Large intestine (tissue), 12 donors: ENCODE results near the gene SCYL3. TPM values are rescaled to one million over a fixed set of nuclear protein-coding genes. Genes with fewer than 3 reads are reported as not detected.

ENCODE experiments used
- DNase-seq, 2 donors: peaks; one replicate each; pipeline versions ENCODE4 v3.0.0 to v3.0.0-alpha.2; 2013
- H3K27ac ChIP-seq: one replicate; pipeline ENCODE4 v1.5.1; 2013; ENCODE audit warnings: low read length
- H3K27me3 ChIP-seq: 2 replicates; pipeline ENCODE4 v1.6.1; 2013; ENCODE audit warnings: low read length; ENCODE audit not compliant: control insufficient read depth, insufficient read depth
- H3K36me3 ChIP-seq: 2 replicates; pipeline ENCODE4 v1.6.1; 2013; ENCODE audit warnings: low read length; ENCODE audit not compliant: control insufficient read depth, insufficient read depth
- H3K4me1 ChIP-seq: one replicate; pipeline ENCODE4 v1.6.1; 2013; ENCODE audit warnings: low read length; ENCODE audit not compliant: control insufficient read depth, insufficient read depth
- H3K4me3 ChIP-seq: one replicate; pipeline ENCODE4 v1.5.1; 2013; ENCODE audit warnings: low read length
- H3K9me3 ChIP-seq: one replicate; pipeline ENCODE4 v1.6.1; 2013; ENCODE audit warnings: mild to moderate bottlenecking, low read depth, low read length, moderate library complexity; ENCODE audit not compliant: control insufficient read depth
- WGBS: methylation state at CpG from one replicate; pipeline ENCODE4 v1.1.5; 2013; ENCODE audit warnings: low lambda C conversion rate; ENCODE audit not compliant: insufficient coverage; 5-methylcytosine and 5-hydroxymethylcytosine counted together
- long read RNA-seq, 11 donors: transcript quantifications; one replicate each; lab custom pipeline, GENCODE V29; 2026
- polyA plus RNA-seq: library from polyadenylated mRNA; unstranded; fragments of 120-200 nt; gene quantifications from one replicate; pipeline ENCODE4 v1.2.1, GENCODE V29; 2013

Gene SCYL3
- polyA plus RNA-seq = 13.1 TPM
- long read RNA-seq, donor 1, full-length matches to known transcripts = 1 of 1 reads
- long read RNA-seq, donor 1, partial matches to known transcripts = 0 of 1 reads
- long read RNA-seq, donor 1, other reads (novel, unspliced or antisense) = 0 of 1 reads
- long read RNA-seq, donor 2, full-length matches to known transcripts = 1 of 1 reads
- long read RNA-seq, donor 2, partial matches to known transcripts = 0 of 1 reads
- long read RNA-seq, donor 2, other reads (novel, unspliced or antisense) = 0 of 1 reads
- long read RNA-seq, donor 3 = 0 reads
- long read RNA-seq, donor 4 = 0 reads
- long read RNA-seq, donor 5, full-length matches to known transcripts = 1 of 1 reads
- long read RNA-seq, donor 5, partial matches to known transcripts = 0 of 1 reads
- long read RNA-seq, donor 5, other reads (novel, unspliced or antisense) = 0 of 1 reads
- long read RNA-seq, donor 6, full-length matches to known transcripts = 1 of 9 reads
- long read RNA-seq, donor 6, partial matches to known transcripts = 8 of 9 reads
- long read RNA-seq, donor 6, other reads (novel, unspliced or antisense) = 0 of 9 reads
- long read RNA-seq, donor 7 = 0 reads
- long read RNA-seq, donor 8, full-length matches to known transcripts = 1 of 1 reads
- long read RNA-seq, donor 8, partial matches to known transcripts = 0 of 1 reads
- long read RNA-seq, donor 8, other reads (novel, unspliced or antisense) = 0 of 1 reads
- long read RNA-seq, donor 9, full-length matches to known transcripts = 1 of 1 reads
- long read RNA-seq, donor 9, partial matches to known transcripts = 0 of 1 reads
- long read RNA-seq, donor 9, other reads (novel, unspliced or antisense) = 0 of 1 reads
- long read RNA-seq, donor 10 = 0 reads
- long read RNA-seq, donor 11, full-length matches to known transcripts = 1 of 1 reads
- long read RNA-seq, donor 11, partial matches to known transcripts = 0 of 1 reads
- long read RNA-seq, donor 11, other reads (novel, unspliced or antisense) = 0 of 1 reads

GRCh38 chr1:169893645-169894423 lies at the start of gene SCYL3:
SCYL3 (minus strand) TSS chr1:169893896; CDS start chr1:169888840, 5,056 bp downstream.
- Histone ChIP-seq H3K9me3 (no peaks in the 10 kb centered on the region), H3K27ac (peak within 1 kb of the TSS; percentile 96), H3K36me3 (no peaks in the 10 kb centered on the region), H3K27me3 (no peaks in the 10 kb centered on the region), H3K4me1 (peaks cover 21% of the 10 kb centered on the region), H3K4me3 (peak within 1 kb of the TSS; percentile 85)
- no CpG with 5 or more reads among the region's 52 CpGs for WGBS
- DNase-seq = peak; percentile 97 to 100

- H3K4me3 ChIP-seq = no peak overlapping the region
- no peaks in the 10 kb centered on the region for H3K27me3 ChIP-seq
- H3K36me3 ChIP-seq = peaks cover 4% of the 10 kb centered on the region
- no peak overlapping the region for H3K27ac ChIP-seq
- H3K4me1 ChIP-seq = no peaks in the 10 kb centered on the region
- H3K9me3 ChIP-seq = no peaks in the 10 kb centered on the region
- no peak for DNase-seq
- 100% methylated on average over 1 of the region's 2 CpGs for WGBS
These were observed 48.5 kb upstream of the SCYL3 start for GRCh38 chr1:169941982-169942830.

- Histone ChIP-seq H3K27me3 (no peaks in the 10 kb centered on the region), H3K9me3 (no peaks in the 10 kb centered on the region), H3K4me3 (no peak overlapping the region), H3K27ac (no peak overlapping the region), H3K4me1 (no peaks in the 10 kb centered on the region), H3K36me3 (no peaks in the 10 kb centered on the region)
- 83% methylated on average over 1 of the region's 7 CpGs for WGBS
- no peak for DNase-seq
These were observed 40.5 kb upstream of the SCYL3 start for GRCh38 chr1:169933984-169934725.

GRCh38 chr1:169931795-169932231 lies 38.1 kb upstream of the SCYL3 start:
- Histone ChIP-seq H3K4me1 (no peaks in the 10 kb centered on the region), H3K27ac (no peak overlapping the region), H3K36me3 (no peaks in the 10 kb centered on the region), H3K9me3 (no peaks in the 10 kb centered on the region), H3K4me3 (no peak overlapping the region), H3K27me3 (no peaks in the 10 kb centered on the region)
- DNase-seq = no peak
- WGBS = no CpG with 5 or more reads among the region's 1 CpG

GRCh38 chr1:169929210-169929526 lies 35.5 kb upstream of the SCYL3 start:
- H3K4me1 ChIP-seq = no peaks in the 10 kb centered on the region
- 0% methylated on average over 1 of the region's 1 CpG for WGBS

GRCh38 chr1:169928438-169929209 lies 34.9 kb upstream of the SCYL3 start:
- WGBS = 0% methylated on average over 3 of the region's 6 CpGs
- peak; percentile 9 to 35 for DNase-seq
- no peaks in the 10 kb centered on the region for H3K4me1 ChIP-seq
- H3K27me3 ChIP-seq = no peaks in the 10 kb centered on the region
- no peaks in the 10 kb centered on the region for H3K36me3 ChIP-seq
- no peak overlapping the region for H3K4me3 ChIP-seq
- H3K27ac ChIP-seq = no peak overlapping the region
- H3K9me3 ChIP-seq = no peaks in the 10 kb centered on the region

More at GRCh38 chr1:169929210-169929526, 35.5 kb upstream of the SCYL3 start:
- H3K9me3 ChIP-seq = no peaks in the 10 kb centered on the region
- no peaks in the 10 kb centered on the region for H3K27me3 ChIP-seq
- H3K36me3 ChIP-seq = no peaks in the 10 kb centered on the region
- H3K4me3 ChIP-seq = no peak overlapping the region
- no peak overlapping the region for H3K27ac ChIP-seq
- no peak for DNase-seq

GRCh38 chr1:169925505-169926482 lies 32.1 kb upstream of the SCYL3 start:
- no peaks in the 10 kb centered on the region for H3K4me1 ChIP-seq
- H3K4me3 ChIP-seq = no peak overlapping the region
- no peak overlapping the region for H3K27ac ChIP-seq
- no peaks in the 10 kb centered on the region for H3K9me3 ChIP-seq
- DNase-seq = peak in 1 of 2 donors; percentile 31
- WGBS = 51% methylated on average over 3 of the region's 3 CpGs
- no peaks in the 10 kb centered on the region for H3K27me3 ChIP-seq
- H3K36me3 ChIP-seq = no peaks in the 10 kb centered on the region

- DNase-seq = no peak
- Histone ChIP-seq H3K4me3 (no peak overlapping the region), H3K36me3 (no peaks in the 10 kb centered on the region), H3K27me3 (no peaks in the 10 kb centered on the region), H3K9me3 (no peaks in the 10 kb centered on the region), H3K4me1 (no peaks in the 10 kb centered on the region), H3K27ac (no peak overlapping the region)
- 90% methylated on average over 2 of the region's 2 CpGs for WGBS
These were observed 31.1 kb upstream of the SCYL3 start for GRCh38 chr1:169924829-169925228.
